ENCODE results near the gene PLXNC1. TPM values are rescaled to one million over a fixed set of nuclear protein-coding genes. Genes with fewer than 3 reads are reported as not detected.

PLXNC1 gene
- total and polyA plus RNA-seq, 4 donors: 0.71 to 12.0 (median 3.3) TPM

DNA sequence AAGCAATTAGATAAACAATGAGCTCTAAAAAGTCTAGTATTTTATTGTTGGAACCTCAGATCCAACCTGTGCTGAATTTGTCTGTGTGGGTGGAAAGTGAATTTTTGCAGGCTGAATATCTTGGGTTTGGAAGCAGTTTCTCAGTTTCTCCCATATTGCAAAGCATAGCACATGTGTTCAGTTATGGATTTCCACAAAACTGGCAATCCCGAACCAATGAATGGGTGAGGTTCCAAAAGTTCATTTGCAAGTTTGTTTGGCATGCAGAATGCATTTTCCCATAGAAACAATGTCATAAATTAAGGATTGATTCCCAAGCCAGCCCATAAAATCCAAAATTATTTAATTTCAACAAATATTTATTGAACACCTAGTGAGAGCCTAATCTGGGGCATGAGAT, 43.4 kb downstream of the PLXNC1 start:
- Histone ChIP-seq H3K27me3 (ENCODE audit: control insufficient read depth in 4 of 4, insufficient read depth in 4 of 4, low read length in 3 of 4) (no peaks in the 10 kb centered on the region), H3K36me3 (ENCODE audit: control insufficient read depth in 4 of 4, insufficient read depth in 3 of 4, low read depth in 1 of 4, low read length in 3 of 4) (no peaks in the 10 kb centered on the region), H3K4me1 (ENCODE audit: control insufficient read depth in 4 of 4, insufficient read depth in 4 of 4, low read length in 3 of 4) (peaks cover 0 to 4% (median 1%) of the 10 kb centered on the region in 4 donors), H3K9me3 (ENCODE audit: control insufficient read depth in 4 of 4, low read length in 3 of 4) (no peaks in the 10 kb centered on the region), H3K27ac (ENCODE audit: low read depth in 1 of 2, low read length in 2 of 2) (no peak overlapping the region), H3K4me3 (ENCODE audit: low read depth in 1 of 3, low read length in 3 of 3) (no peak overlapping the region), H3K9ac (ENCODE audit: low read depth in 1 of 2, low read length in 2 of 2) (no peak overlapping the region)
- TF ChIP-seq NR2F2 (IDR thresholded peaks at IDR 0.05): no peak
- DNase-seq (ENCODE audit: low spot score): no peak
- WGBS: 100% methylated on average over 1 of the region's 1 CpG

DNA sequence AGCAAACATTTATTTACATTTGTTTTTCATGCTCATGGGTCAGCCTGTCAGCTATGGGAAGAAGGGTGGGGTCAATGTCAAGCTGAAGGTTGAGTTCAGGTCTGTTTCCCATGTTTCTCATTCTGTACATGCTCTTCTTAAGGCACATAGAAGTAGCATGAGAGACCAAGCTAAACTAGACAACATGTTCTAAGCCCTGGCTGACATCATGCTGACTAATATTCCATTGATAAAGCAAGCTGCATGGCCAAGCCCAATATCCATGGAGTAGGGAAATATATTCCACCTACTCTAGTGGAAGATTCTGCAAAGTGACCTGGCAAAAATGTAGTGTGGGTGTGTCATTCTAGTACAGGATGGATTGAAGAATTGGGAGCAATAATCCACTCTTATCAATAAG, 44.1 kb downstream of the PLXNC1 start:
- no peaks in the 10 kb centered on the region for H3K27me3 ChIP-seq (ENCODE audit: control insufficient read depth in 4 of 4, insufficient read depth in 4 of 4, low read length in 3 of 4)
- no peak overlapping the region for H3K27ac ChIP-seq (ENCODE audit: low read depth in 1 of 2, low read length in 2 of 2)
- H3K36me3 ChIP-seq (ENCODE audit: control insufficient read depth in 4 of 4, insufficient read depth in 3 of 4, low read depth in 1 of 4, low read length in 3 of 4): no peaks in the 10 kb centered on the region
- TF ChIP-seq FOXA1 (IDR thresholded peaks at IDR 0.05) (no peak), GABPA (IDR thresholded peaks at IDR 0.05 in 1 of 2, conservative IDR thresholded peaks at IDR 0.05 in 1 of 2) (no peak)
- no peaks in the 10 kb centered on the region for H3K9me3 ChIP-seq (ENCODE audit: control insufficient read depth in 4 of 4, low read length in 3 of 4)
- H3K4me3 ChIP-seq (ENCODE audit: low read depth in 1 of 3, low read length in 3 of 3): no peak overlapping the region
- peaks cover 0 to 4% (median 1%) of the 10 kb centered on the region in 4 donors for H3K4me1 ChIP-seq (ENCODE audit: control insufficient read depth in 4 of 4, insufficient read depth in 4 of 4, low read length in 3 of 4)
- no peak for DNase-seq (ENCODE audit: low spot score)
- no peak overlapping the region for H3K9ac ChIP-seq (ENCODE audit: low read depth in 1 of 2, low read length in 2 of 2)

DNA sequence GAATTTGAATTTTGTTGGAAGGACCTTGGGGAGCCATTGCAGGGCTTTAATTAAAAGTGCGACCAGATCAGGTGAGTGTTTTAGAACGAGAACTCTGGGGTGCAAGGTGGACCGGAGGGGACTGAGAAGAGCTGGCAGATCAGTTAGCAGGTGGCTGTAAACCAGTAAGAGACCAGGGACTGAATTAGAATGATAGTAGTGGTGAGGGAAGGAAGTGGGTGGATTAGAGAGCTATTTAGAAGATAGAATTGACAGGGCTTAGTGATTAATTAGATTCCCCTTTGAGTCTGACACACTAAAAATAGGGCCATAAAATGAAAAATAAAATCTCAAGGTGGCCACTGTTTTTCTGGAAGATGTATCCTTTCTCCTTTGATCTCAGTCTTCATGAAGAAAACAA, 44.8 kb downstream of the PLXNC1 start:
- no peak for DNase-seq (ENCODE audit: low spot score)
- Histone ChIP-seq H3K9ac (ENCODE audit: low read depth in 1 of 2, low read length in 2 of 2) (no peak overlapping the region), H3K9me3 (ENCODE audit: control insufficient read depth in 4 of 4, low read length in 3 of 4) (no peaks in the 10 kb centered on the region), H3K4me3 (ENCODE audit: low read depth in 1 of 3, low read length in 3 of 3) (no peak overlapping the region), H3K27me3 (ENCODE audit: control insufficient read depth in 4 of 4, insufficient read depth in 4 of 4, low read length in 3 of 4) (no peaks in the 10 kb centered on the region), H3K4me1 (ENCODE audit: control insufficient read depth in 4 of 4, insufficient read depth in 4 of 4, low read length in 3 of 4) (no peaks in the 10 kb centered on the region), H3K36me3 (ENCODE audit: control insufficient read depth in 4 of 4, insufficient read depth in 3 of 4, low read depth in 1 of 4, low read length in 3 of 4) (no peaks in the 10 kb centered on the region), H3K27ac (ENCODE audit: low read depth in 1 of 2, low read length in 2 of 2) (no peak overlapping the region)
- TF ChIP-seq TAF1 (conservative IDR thresholded peaks at IDR 0.05): no peak
- TF ChIP-seq NR2F2 (IDR thresholded peaks at IDR 0.05): no peak
- WGBS: 87% methylated on average over 3 of the region's 3 CpGs

DNA sequence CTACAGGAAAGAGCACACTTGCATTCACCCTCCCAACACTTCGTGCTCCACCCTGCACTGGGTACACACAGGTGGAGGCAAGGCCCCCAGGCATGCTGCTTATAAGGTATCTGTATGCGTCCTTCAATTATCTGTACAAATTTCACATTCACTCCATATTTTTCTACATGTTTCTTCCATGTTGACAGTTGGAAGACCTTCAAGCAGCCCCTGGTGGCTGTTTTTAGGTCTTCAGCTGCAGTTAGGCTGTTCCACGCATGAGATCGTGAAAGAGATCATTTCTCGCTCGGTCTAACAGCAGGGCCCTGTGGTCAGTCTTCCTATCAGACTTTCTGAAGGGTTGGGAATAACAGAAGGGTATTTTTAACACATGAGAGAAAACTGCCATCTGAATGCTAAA, 47.1 kb downstream of the PLXNC1 start:
- no peak overlapping the region for H3K9ac ChIP-seq (ENCODE audit: low read depth in 1 of 2, low read length in 2 of 2)
- DNase-seq (ENCODE audit: low spot score): no peak
- H3K4me3 ChIP-seq (ENCODE audit: low read depth in 1 of 3, low read length in 3 of 3): no peak overlapping the region
- 97% methylated on average over 6 of the region's 6 CpGs for WGBS
- no peaks in the 10 kb centered on the region for H3K36me3 ChIP-seq (ENCODE audit: control insufficient read depth in 4 of 4, insufficient read depth in 3 of 4, low read depth in 1 of 4, low read length in 3 of 4)
- no peaks in the 10 kb centered on the region for H3K9me3 ChIP-seq (ENCODE audit: control insufficient read depth in 4 of 4, low read length in 3 of 4)
- H3K27me3 ChIP-seq (ENCODE audit: control insufficient read depth in 4 of 4, insufficient read depth in 4 of 4, low read length in 3 of 4): no peaks in the 10 kb centered on the region
- TF ChIP-seq RXRA (IDR thresholded peaks at IDR 0.05) (no peak), RAD21 (IDR thresholded peaks at IDR 0.05) (no peak), TAF1 (conservative IDR thresholded peaks at IDR 0.05) (no peak), HNF4A (conservative IDR thresholded peaks at IDR 0.05) (no peak), YY1 (IDR thresholded peaks at IDR 0.05) (no peak), SP1 (IDR thresholded peaks at IDR 0.05) (no peak), JUND (IDR thresholded peaks at IDR 0.05) (no peak), EGR1 (IDR thresholded peaks at IDR 0.05; ENCODE audit: low read depth in 2 of 2) (no peak), FOXA2 (IDR thresholded peaks at IDR 0.05) (no peak), FOXA1 (IDR thresholded peaks at IDR 0.05) (no peak), GABPA (IDR thresholded peaks at IDR 0.05 in 1 of 2, conservative IDR thresholded peaks at IDR 0.05 in 1 of 2) (no peak), NR2F2 (IDR thresholded peaks at IDR 0.05) (no peak), HNF4G (IDR thresholded peaks at IDR 0.05) (no peak)
- TF ChIP-seq, protein P1, sequence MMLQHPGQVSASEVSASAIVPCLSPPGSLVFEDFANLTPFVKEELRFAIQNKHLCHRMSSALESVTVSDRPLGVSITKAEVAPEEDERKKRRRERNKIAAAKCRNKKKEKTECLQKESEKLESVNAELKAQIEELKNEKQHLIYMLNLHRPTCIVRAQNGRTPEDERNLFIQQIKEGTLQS (IDR thresholded peaks at IDR 0.05): no peak
- TF ChIP-seq, protein P2, sequence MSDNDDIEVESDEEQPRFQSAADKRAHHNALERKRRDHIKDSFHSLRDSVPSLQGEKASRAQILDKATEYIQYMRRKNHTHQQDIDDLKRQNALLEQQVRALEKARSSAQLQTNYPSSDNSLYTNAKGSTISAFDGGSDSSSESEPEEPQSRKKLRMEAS (IDR thresholded peaks at IDR 0.05): no peak
- TF ChIP-seq, protein P3, sequence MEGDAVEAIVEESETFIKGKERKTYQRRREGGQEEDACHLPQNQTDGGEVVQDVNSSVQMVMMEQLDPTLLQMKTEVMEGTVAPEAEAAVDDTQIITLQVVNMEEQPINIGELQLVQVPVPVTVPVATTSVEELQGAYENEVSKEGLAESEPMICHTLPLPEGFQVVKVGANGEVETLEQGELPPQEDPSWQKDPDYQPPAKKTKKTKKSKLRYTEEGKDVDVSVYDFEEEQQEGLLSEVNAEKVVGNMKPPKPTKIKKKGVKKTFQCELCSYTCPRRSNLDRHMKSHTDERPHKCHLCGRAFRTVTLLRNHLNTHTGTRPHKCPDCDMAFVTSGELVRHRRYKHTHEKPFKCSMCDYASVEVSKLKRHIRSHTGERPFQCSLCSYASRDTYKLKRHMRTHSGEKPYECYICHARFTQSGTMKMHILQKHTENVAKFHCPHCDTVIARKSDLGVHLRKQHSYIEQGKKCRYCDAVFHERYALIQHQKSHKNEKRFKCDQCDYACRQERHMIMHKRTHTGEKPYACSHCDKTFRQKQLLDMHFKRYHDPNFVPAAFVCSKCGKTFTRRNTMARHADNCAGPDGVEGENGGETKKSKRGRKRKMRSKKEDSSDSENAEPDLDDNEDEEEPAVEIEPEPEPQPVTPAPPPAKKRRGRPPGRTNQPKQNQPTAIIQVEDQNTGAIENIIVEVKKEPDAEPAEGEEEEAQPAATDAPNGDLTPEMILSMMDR (IDR thresholded peaks at IDR 0.05; ENCODE audit: low read depth, low read length, missing input control): no peak
- TF ChIP-seq, protein P4, sequence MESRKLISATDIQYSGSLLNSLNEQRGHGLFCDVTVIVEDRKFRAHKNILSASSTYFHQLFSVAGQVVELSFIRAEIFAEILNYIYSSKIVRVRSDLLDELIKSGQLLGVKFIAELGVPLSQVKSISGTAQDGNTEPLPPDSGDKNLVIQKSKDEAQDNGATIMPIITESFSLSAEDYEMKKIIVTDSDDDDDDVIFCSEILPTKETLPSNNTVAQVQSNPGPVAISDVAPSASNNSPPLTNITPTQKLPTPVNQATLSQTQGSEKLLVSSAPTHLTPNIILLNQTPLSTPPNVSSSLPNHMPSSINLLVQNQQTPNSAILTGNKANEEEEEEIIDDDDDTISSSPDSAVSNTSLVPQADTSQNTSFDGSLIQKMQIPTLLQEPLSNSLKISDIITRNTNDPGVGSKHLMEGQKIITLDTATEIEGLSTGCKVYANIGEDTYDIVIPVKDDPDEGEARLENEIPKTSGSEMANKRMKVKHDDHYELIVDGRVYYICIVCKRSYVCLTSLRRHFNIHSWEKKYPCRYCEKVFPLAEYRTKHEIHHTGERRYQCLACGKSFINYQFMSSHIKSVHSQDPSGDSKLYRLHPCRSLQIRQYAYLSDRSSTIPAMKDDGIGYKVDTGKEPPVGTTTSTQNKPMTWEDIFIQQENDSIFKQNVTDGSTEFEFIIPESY (IDR thresholded peaks at IDR 0.05): no peak
- TF ChIP-seq, protein P5, sequence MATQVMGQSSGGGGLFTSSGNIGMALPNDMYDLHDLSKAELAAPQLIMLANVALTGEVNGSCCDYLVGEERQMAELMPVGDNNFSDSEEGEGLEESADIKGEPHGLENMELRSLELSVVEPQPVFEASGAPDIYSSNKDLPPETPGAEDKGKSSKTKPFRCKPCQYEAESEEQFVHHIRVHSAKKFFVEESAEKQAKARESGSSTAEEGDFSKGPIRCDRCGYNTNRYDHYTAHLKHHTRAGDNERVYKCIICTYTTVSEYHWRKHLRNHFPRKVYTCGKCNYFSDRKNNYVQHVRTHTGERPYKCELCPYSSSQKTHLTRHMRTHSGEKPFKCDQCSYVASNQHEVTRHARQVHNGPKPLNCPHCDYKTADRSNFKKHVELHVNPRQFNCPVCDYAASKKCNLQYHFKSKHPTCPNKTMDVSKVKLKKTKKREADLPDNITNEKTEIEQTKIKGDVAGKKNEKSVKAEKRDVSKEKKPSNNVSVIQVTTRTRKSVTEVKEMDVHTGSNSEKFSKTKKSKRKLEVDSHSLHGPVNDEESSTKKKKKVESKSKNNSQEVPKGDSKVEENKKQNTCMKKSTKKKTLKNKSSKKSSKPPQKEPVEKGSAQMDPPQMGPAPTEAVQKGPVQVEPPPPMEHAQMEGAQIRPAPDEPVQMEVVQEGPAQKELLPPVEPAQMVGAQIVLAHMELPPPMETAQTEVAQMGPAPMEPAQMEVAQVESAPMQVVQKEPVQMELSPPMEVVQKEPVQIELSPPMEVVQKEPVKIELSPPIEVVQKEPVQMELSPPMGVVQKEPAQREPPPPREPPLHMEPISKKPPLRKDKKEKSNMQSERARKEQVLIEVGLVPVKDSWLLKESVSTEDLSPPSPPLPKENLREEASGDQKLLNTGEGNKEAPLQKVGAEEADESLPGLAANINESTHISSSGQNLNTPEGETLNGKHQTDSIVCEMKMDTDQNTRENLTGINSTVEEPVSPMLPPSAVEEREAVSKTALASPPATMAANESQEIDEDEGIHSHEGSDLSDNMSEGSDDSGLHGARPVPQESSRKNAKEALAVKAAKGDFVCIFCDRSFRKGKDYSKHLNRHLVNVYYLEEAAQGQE (IDR thresholded peaks at IDR 0.05): no peak
- no peak overlapping the region for H3K27ac ChIP-seq (ENCODE audit: low read depth in 1 of 2, low read length in 2 of 2)
- peaks cover 2 to 7% (median 4%) of the 10 kb centered on the region in 4 donors for H3K4me1 ChIP-seq (ENCODE audit: control insufficient read depth in 4 of 4, insufficient read depth in 4 of 4, low read length in 3 of 4)
